Activated CD8-positive, alpha-beta T cell treated with anti-CD3 and anti-CD28 coated beads, Interleukin-2, amount 10 ng/mL, durations not matched to agents 7 days and 5 days (primary cell): ENCODE results near the gene GAP43. TPM values are rescaled to one million over a fixed set of nuclear protein-coding genes. Genes with fewer than 3 reads are reported as not detected.
A peak's percentile ranks its signal among the peaks of the same experiment; 100 is the strongest.

Source experiments
- ATAC-seq: fragments of 150-1000 bp; cut with Tn5 transposase; one replicate; pipeline ENCODE4 v1.10.0; 2021; ENCODE audit warnings: moderate library complexity
- CTCF ChIA-PET: fragments of 350-600 bp; sonication (Branson Sonifier 250); formaldehyde crosslinking; loops from one replicate; lab custom pipeline; 2021; ENCODE audit warnings: antibody characterized with exemption; lab: Charles Lee
- POLR2A ChIA-PET: fragments of 350-600 bp; sonication (Branson Sonifier 250); formaldehyde crosslinking; loops from one replicate; lab custom pipeline; 2021; ENCODE audit warnings: antibody characterized with exemption; lab: Charles Lee
- DNase-seq: peaks from one replicate; pipeline ENCODE4 v3.0.0-alpha.2; 2020
- H3K27ac Mint-ChIP-seq: one replicate; pipeline ENCODE4 v1.8.0; 2021; ENCODE audit warnings: mild to moderate bottlenecking, mixed read lengths
- H3K27me3 Mint-ChIP-seq: one replicate; pipeline ENCODE4 v1.8.0; 2021; ENCODE audit warnings: low read depth, mixed read lengths
- H3K36me3 Mint-ChIP-seq: one replicate; pipeline ENCODE4 v1.8.0; 2021; ENCODE audit warnings: low read depth, mixed read lengths
- H3K4me1 Mint-ChIP-seq: one replicate; pipeline ENCODE4 v1.8.0; 2021; ENCODE audit warnings: low read depth, mixed read lengths
- H3K4me3 Mint-ChIP-seq: one replicate; pipeline ENCODE4 v1.8.0; 2021; ENCODE audit warnings: mild to moderate bottlenecking, mixed read lengths
- H3K9me3 Mint-ChIP-seq: one replicate; pipeline ENCODE4 v1.8.0; 2022; ENCODE audit warnings: mixed read lengths; ENCODE audit not compliant: insufficient read depth
- total RNA-seq, 2 experiments: library from RNA; stranded (reverse); gene quantifications; one replicate each; pipeline ENCODE4 v1.2.3, GENCODE V29; 2021

The GAP43 gene
- total RNA-seq, 2 experiments from 2014 or later = not detected

- DNase-seq = no peak
- H3K27me3 Mint-ChIP-seq = peaks cover 11% of the 10 kb centered on the region
- no peak overlapping the region for H3K27ac Mint-ChIP-seq
- no peak for ATAC-seq
- H3K9me3 Mint-ChIP-seq = no peaks in the 10 kb centered on the region
- CTCF ChIA-PET = interaction anchor here (1.7 to 2.3 kb wide), 2 partner anchors 22 to 94 kb away, joined by 4 to 5 read pairs; no protein-coding TSS in a partner anchor
- H3K36me3 Mint-ChIP-seq = no peaks in the 10 kb centered on the region
- POLR2A ChIA-PET = no interaction called here
- peaks cover 3% of the 10 kb centered on the region for H3K4me1 Mint-ChIP-seq
- H3K4me3 Mint-ChIP-seq = no peak overlapping the region
Observed at GRCh38 chr3:115689928-115690327, 66.6 kb downstream of the GAP43 start.

GRCh38 chr3:115691964-115692363 is 68.7 kb downstream of the GAP43 start:
- ATAC-seq (no peak), DNase-seq (no peak)
- ChIA-PET POLR2A (interaction anchor here (0.6 kb wide), 1 partner anchor 416 kb away, joined by 4 read pairs; no protein-coding TSS in a partner anchor), CTCF (interaction anchor here (0.9 to 2.1 kb wide), 3 partner anchors 28 to 474 kb away, joined by 3 to 11 read pairs (median 3); no protein-coding TSS in a partner anchor)
- Mint-ChIP-seq H3K36me3 (no peaks in the 10 kb centered on the region), H3K27ac (no peak overlapping the region), H3K4me3 (no peak overlapping the region), H3K27me3 (peaks cover 13% of the 10 kb centered on the region), H3K4me1 (peaks cover 3% of the 10 kb centered on the region), H3K9me3 (no peaks in the 10 kb centered on the region)

GRCh38 chr3:115692887-115693524 is 69.7 kb downstream of the GAP43 start:
- Mint-ChIP-seq H3K4me1 (peaks cover 3% of the 10 kb centered on the region), H3K27ac (no peak overlapping the region), H3K4me3 (no peak overlapping the region), H3K27me3 (peaks cover 13% of the 10 kb centered on the region), H3K36me3 (no peaks in the 10 kb centered on the region), H3K9me3 (no peaks in the 10 kb centered on the region)
- DNase-seq = peak; percentile 74
- ATAC-seq = peak; percentile 84
- CTCF ChIA-PET = interaction anchor here (0.6 to 2.2 kb wide), 16 partner anchors 8 to 866 kb away, joined by 3 to 14 read pairs (median 4); no protein-coding TSS in a partner anchor
- POLR2A ChIA-PET = no interaction called here

- CTCF ChIA-PET = interaction anchor here (0.9 to 2.2 kb wide), 10 partner anchors 18 to 867 kb away, joined by 3 to 14 read pairs (median 4); no protein-coding TSS in a partner anchor
- POLR2A ChIA-PET = no interaction called here
- Mint-ChIP-seq H3K36me3 (no peaks in the 10 kb centered on the region), H3K9me3 (no peaks in the 10 kb centered on the region), H3K27me3 (peaks cover 10% of the 10 kb centered on the region), H3K4me3 (no peak overlapping the region), H3K27ac (no peak overlapping the region), H3K4me1 (peaks cover 3% of the 10 kb centered on the region)
- ATAC-seq (no peak), DNase-seq (no peak)
Observed at GRCh38 chr3:115693868-115694267, 70.6 kb downstream of the GAP43 start.

GRCh38 chr3:115695090-115695489 is 71.8 kb downstream of the GAP43 start:
- DNase-seq (no peak), ATAC-seq (no peak)
- Mint-ChIP-seq H3K36me3 (no peaks in the 10 kb centered on the region), H3K27ac (no peak overlapping the region), H3K4me3 (no peak overlapping the region), H3K27me3 (peaks cover 12% of the 10 kb centered on the region), H3K9me3 (no peaks in the 10 kb centered on the region), H3K4me1 (peaks cover 3% of the 10 kb centered on the region)
- CTCF ChIA-PET = interaction anchor here (1.6 kb wide), 1 partner anchor 477 kb away, joined by 7 read pairs; no protein-coding TSS in a partner anchor
- POLR2A ChIA-PET = no interaction called here

GRCh38 chr3:115697263-115698053 is 74.1 kb downstream of the GAP43 start:
- Mint-ChIP-seq H3K4me3 (no peak overlapping the region), H3K27ac (no peak overlapping the region), H3K27me3 (peaks cover 12% of the 10 kb centered on the region), H3K9me3 (no peaks in the 10 kb centered on the region), H3K36me3 (no peaks in the 10 kb centered on the region), H3K4me1 (peaks cover 3% of the 10 kb centered on the region)
- CTCF ChIA-PET = no interaction called here
- POLR2A ChIA-PET = interaction anchor here (0.6 kb wide), 1 partner anchor 97 kb away, joined by 4 read pairs; no protein-coding TSS in a partner anchor
- DNase-seq (no peak), ATAC-seq (no peak)

GRCh38 chr3:115698851-115699591 is 75.7 kb downstream of the GAP43 start:
- Mint-ChIP-seq H3K4me3 (no peak overlapping the region), H3K9me3 (no peaks in the 10 kb centered on the region), H3K27me3 (peaks cover 12% of the 10 kb centered on the region), H3K27ac (no peak overlapping the region), H3K4me1 (no peaks in the 10 kb centered on the region), H3K36me3 (no peaks in the 10 kb centered on the region)
- DNase-seq = no peak
- POLR2A ChIA-PET = no interaction called here
- CTCF ChIA-PET = interaction anchor here (1.8 kb wide), 1 partner anchor 86 kb away, joined by 5 read pairs; no protein-coding TSS in a partner anchor
- no peak for ATAC-seq

GRCh38 chr3:115699706-115700105 is 76.4 kb downstream of the GAP43 start:
- H3K9me3 Mint-ChIP-seq = no peaks in the 10 kb centered on the region
- H3K4me1 Mint-ChIP-seq = no peaks in the 10 kb centered on the region
- DNase-seq (no peak), ATAC-seq (no peak)
- no peak overlapping the region for H3K4me3 Mint-ChIP-seq
- peaks cover 12% of the 10 kb centered on the region for H3K27me3 Mint-ChIP-seq
- no peak overlapping the region for H3K27ac Mint-ChIP-seq
- ChIA-PET POLR2A (no interaction called here), CTCF (interaction anchor here (1.8 kb wide), 1 partner anchor 85 kb away, joined by 5 read pairs; no protein-coding TSS in a partner anchor)
- H3K36me3 Mint-ChIP-seq = no peaks in the 10 kb centered on the region

GRCh38 chr3:115702598-115702997 is 79.3 kb downstream of the GAP43 start:
- Mint-ChIP-seq H3K36me3 (no peaks in the 10 kb centered on the region), H3K27me3 (peaks cover 9% of the 10 kb centered on the region), H3K9me3 (no peaks in the 10 kb centered on the region), H3K4me1 (no peaks in the 10 kb centered on the region), H3K4me3 (no peak overlapping the region), H3K27ac (no peak overlapping the region)
- ChIA-PET CTCF (no interaction called here), POLR2A (no interaction called here)
- no peak for DNase-seq
- no peak for ATAC-seq

GRCh38 chr3:115704661-115705338 is 81.5 kb downstream of the GAP43 start:
- Mint-ChIP-seq H3K27ac (no peak overlapping the region), H3K9me3 (no peaks in the 10 kb centered on the region), H3K27me3 (peaks cover 9% of the 10 kb centered on the region), H3K36me3 (no peaks in the 10 kb centered on the region), H3K4me3 (no peak overlapping the region), H3K4me1 (no peaks in the 10 kb centered on the region)
- ChIA-PET POLR2A (no interaction called here), CTCF (no interaction called here)
- no peak for ATAC-seq
- DNase-seq = no peak

GRCh38 chr3:115706311-115706829 is 83.1 kb downstream of the GAP43 start:
- ATAC-seq (no peak), DNase-seq (no peak)
- no peak overlapping the region for H3K4me3 Mint-ChIP-seq
- no peaks in the 10 kb centered on the region for H3K9me3 Mint-ChIP-seq
- POLR2A ChIA-PET = no interaction called here
- no peaks in the 10 kb centered on the region for H3K36me3 Mint-ChIP-seq
- no peak overlapping the region for H3K27ac Mint-ChIP-seq
- CTCF ChIA-PET = no interaction called here
- peaks cover 12% of the 10 kb centered on the region for H3K27me3 Mint-ChIP-seq
- no peaks in the 10 kb centered on the region for H3K4me1 Mint-ChIP-seq
